IPS DF 6.9 (cell line): ENCODE measurements around the gene ANKRD22.

Experiments used
- DNase-seq: peaks from one replicate; pipeline ENCODE4 v3.0.0-alpha.2; 2013; ENCODE audit warnings: low read depth, low spot score
- H3K27ac ChIP-seq: one replicate; pipeline ENCODE4 v1.5.1; 2013; ENCODE audit warnings: low read length, control low read depth
- H3K27me3 ChIP-seq: 2 replicates; pipeline ENCODE4 v1.6.1; 2013; ENCODE audit warnings: mild to moderate bottlenecking, low read length; ENCODE audit not compliant: control insufficient read depth, insufficient read depth
- H3K36me3 ChIP-seq: 2 replicates; pipeline ENCODE4 v1.6.1; 2013; ENCODE audit warnings: low read length; ENCODE audit not compliant: control insufficient read depth, insufficient read depth
- H3K4me1 ChIP-seq: 2 replicates; pipeline ENCODE4 v1.6.1; 2013; ENCODE audit warnings: low read length; ENCODE audit not compliant: control insufficient read depth, insufficient read depth
- H3K4me3 ChIP-seq: 2 replicates; pipeline ENCODE4 v1.5.1; 2013; ENCODE audit warnings: mild to moderate bottlenecking, low read length
- H3K9me3 ChIP-seq: 2 replicates; pipeline ENCODE4 v1.6.1; 2013; ENCODE audit warnings: low read length, inconsistent platforms; ENCODE audit not compliant: control insufficient read depth, insufficient read depth
- WGBS: extraction: QIAGEN DNeasy Blood & Tissue Kit; methylation state at CpG from one replicate; pipeline ENCODE4 v1.1.7; 2013; ENCODE audit warnings: mixed read lengths, missing lambda C conversion rate; ENCODE audit not compliant: insufficient read length, insufficient coverage; 5-methylcytosine and 5-hydroxymethylcytosine counted together

Gene ANKRD22

DNA sequence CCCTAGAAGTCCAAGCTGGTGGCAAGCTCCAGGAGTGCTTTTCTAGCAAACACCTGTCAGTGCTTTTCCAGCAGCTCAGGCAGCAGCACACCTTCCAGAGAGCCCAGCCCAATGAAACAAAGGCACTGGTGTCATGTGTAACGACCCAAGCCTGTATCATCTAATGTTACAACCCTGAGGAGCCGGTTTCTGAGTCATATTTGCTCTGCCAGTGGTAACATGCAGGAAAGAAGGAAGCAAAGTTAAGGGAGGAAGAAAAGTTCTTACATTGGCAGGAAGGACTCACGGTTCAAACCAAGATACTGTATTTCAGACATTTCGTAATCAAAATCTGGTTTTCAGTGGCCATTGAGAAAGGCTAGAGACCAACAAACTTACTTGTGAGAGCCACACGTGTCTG is at the start of gene ANKRD22:
ANKRD22 (minus strand) TSS at position 139 of the 400 bp plus-strand sequence. CDS start 237 bp downstream, outside the sequence.
- WGBS, result no CpG with 5 or more reads among the region's 5 CpGs
- Histone ChIP-seq H3K4me1 (peaks cover 4% of the 10 kb centered on the region; the same call in 1 of the 2 replicates), H3K27ac (no peak within 1 kb of the TSS), H3K36me3 (no peaks in the 10 kb centered on the region), H3K27me3 (no peaks in the 10 kb centered on the region), H3K4me3 (no peak within 1 kb of the TSS), H3K9me3 (no peaks in the 10 kb centered on the region)
- no peak for DNase-seq

DNA sequence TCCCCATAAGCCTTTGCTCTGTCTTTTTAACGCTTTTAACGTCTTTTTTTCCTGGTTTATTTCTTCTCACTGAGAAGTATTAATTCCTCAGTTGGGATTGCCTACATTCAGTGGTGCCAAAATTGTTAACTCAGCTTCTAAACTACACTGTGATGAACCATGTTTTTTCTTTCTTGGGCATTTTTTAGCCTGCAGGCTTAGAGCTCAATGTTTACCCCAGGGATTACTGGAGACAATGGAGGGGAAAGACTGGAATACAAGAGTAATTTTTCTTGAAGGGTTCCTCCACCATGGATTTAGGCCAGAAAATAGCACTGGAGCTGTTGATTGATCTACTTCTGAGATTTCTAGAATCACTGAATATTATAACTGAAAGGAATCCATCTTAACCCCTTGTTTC is 48.2 kb upstream of the ANKRD22 start:
- Histone ChIP-seq H3K36me3 (no peaks in the 10 kb centered on the region), H3K4me1 (no peaks in the 10 kb centered on the region; the same call in 1 of the 2 replicates), H3K4me3 (no peak overlapping the region), H3K27me3 (no peaks in the 10 kb centered on the region), H3K27ac (no peak overlapping the region), H3K9me3 (no peaks in the 10 kb centered on the region)
- WGBS, result no CpG with 5 or more reads among the region's 2 CpGs
- no peak for DNase-seq

DNA sequence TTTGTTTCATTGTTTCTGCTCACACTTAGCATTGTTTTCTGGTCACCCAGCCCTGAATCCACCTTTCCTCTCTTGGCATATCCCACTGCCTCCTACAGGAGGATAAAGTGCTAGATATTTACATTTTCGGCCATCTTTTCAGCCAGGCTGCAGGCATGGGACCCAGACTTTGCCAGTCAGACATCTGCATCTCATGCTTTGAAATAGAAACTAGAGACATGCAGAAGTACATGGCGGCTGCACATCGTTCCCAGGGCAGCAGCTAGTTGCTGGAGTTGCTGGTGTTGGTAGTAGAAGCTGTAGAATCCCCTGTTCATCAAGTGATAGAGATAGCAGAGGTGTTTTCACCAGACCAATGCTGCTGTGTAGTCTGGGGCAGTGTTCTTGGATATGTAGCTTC is 47.1 kb upstream of the ANKRD22 start:
- Histone ChIP-seq H3K9me3 (no peaks in the 10 kb centered on the region), H3K27me3 (no peaks in the 10 kb centered on the region), H3K27ac (no peak overlapping the region), H3K36me3 (no peaks in the 10 kb centered on the region), H3K4me3 (no peak overlapping the region), H3K4me1 (no peaks in the 10 kb centered on the region; the same call in 1 of the 2 replicates)
- WGBS, result no CpG with 5 or more reads among the region's 3 CpGs
- DNase-seq, result no peak

DNA sequence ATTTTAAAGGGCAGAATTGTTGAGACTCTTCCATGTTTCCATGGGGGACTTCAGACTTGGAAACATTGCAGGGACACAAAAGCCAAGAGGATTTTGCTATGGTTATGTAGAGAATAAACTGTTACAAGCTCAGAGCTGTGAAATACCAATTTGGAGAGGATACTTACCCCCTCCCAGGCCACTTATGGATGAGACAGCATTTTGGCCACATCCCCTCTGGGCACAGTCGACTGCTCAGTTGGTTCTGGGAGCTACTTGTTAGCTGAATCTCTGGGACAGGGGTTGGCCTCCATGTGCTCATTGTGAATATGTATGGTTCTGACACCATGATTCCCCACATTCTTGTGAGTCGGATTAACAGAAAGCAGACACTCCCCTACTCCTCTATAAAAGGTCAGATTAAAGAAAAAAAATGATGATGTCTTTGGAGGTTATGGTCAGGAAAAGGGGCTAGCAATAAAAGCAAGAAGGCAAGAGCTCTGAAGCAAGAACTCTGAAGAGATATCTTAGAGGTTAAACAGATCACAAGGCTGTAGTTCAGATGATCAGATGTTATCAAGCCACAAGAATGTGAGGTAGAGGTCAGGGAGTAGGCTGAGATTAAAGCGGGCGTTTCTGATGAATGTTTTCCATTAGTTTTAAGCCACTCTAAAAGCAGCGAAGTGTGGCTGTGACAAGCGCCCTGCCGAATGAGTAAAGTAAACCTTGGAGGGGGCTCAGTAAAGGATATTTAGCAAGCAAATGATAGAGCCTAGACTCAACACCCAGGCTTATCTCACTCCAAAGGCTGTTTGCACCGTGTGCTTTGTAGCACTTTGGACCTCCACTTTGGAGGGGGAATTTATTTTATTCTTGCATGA is 45.6 kb upstream of the ANKRD22 start:
- Histone ChIP-seq H3K4me3 (no peak overlapping the region), H3K36me3 (no peaks in the 10 kb centered on the region), H3K4me1 (peaks cover 1% of the 10 kb centered on the region), H3K9me3 (no peaks in the 10 kb centered on the region), H3K27me3 (no peaks in the 10 kb centered on the region), H3K27ac (no peak overlapping the region)
- DNase-seq, result no peak
- no CpG with 5 or more reads among the region's 8 CpGs for WGBS

DNA sequence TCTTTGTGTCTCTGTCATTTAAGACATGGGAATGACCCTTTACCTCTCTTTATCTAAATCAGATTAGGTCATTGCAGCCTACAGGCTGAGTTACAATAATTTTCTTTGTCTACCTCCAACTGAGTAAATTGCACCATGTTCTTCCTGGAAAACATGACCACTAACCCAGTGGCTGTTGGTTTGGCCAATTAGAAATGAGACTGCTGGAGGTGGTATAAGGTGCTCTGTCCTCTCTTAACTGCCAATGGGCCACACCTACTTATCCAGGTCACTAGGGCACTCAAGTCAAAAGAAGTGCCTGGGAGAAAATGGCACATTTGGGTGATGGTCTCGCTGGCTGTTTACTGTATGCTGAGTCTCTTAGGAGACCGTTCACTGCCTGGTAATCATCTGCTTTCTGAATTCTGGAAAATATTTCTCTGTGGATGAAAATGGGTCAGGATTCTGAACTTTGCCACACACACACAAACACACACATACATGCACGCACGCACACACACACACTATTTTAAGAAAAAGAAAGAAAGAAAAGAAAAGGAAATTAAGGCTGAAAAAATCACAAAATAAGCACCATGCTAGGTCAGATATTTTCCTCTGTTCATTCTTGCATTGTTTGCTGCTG is 44.8 kb upstream of the ANKRD22 start:
- no peaks in the 10 kb centered on the region for H3K36me3 ChIP-seq
- H3K9me3 ChIP-seq, result no peaks in the 10 kb centered on the region
- H3K27ac ChIP-seq, result no peak overlapping the region
- peaks cover 4% of the 10 kb centered on the region for H3K4me1 ChIP-seq
- WGBS, result no CpG with 5 or more reads among the region's 4 CpGs
- no peak overlapping the region for H3K4me3 ChIP-seq
- DNase-seq, result no peak
- no peaks in the 10 kb centered on the region for H3K27me3 ChIP-seq

DNA sequence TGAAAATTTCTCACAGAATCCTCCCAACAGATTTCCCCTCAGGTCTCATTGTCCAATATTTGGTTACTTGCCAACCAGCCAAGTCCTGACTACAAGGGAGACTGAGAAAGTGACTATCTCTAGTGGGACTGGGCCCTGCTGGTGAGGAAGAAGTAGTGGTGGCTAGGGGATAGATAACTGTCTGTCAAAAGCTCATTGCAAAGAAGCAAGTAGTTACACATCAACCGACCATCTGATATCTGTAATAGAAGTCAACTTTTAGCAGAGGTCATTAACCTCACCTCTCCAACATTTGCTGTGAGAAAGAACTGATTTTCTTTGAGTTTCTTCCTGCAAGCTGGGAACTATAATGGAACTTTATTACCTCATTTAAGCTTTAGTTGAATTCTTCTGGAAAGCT is 43.6 kb upstream of the ANKRD22 start:
- WGBS, result no CpG with 5 or more reads among the region's 1 CpG
- no peak for DNase-seq
- Histone ChIP-seq H3K36me3 (no peaks in the 10 kb centered on the region), H3K27ac (no peak overlapping the region), H3K4me1 (peaks cover 4% of the 10 kb centered on the region), H3K4me3 (no peak overlapping the region), H3K9me3 (no peaks in the 10 kb centered on the region), H3K27me3 (no peaks in the 10 kb centered on the region)

DNA sequence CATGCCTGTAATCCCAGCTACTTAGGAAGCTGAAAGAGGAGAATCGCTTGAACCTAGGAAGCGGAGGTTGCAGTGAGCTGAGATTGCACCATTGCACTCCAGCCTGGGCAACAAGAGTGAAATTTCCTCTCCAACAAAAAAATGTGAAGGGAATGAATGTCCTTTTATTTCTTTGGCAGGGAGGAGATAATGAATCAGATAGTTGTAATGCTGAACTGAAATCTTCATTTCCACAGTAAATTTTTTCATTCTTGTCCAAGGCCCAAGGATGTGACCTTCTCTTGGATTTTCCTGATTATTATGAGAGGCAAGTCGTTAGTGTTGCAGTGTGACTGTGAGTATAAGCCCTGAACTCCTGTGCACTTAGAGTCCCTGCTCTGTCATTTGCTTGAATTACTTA is 42.0 kb upstream of the ANKRD22 start:
- Histone ChIP-seq H3K4me3 (no peak overlapping the region), H3K9me3 (no peaks in the 10 kb centered on the region), H3K27me3 (no peaks in the 10 kb centered on the region), H3K36me3 (no peaks in the 10 kb centered on the region), H3K27ac (no peak overlapping the region), H3K4me1 (peaks cover 4% of the 10 kb centered on the region; the same call in 1 of the 2 replicates)
- no CpG with 5 or more reads among the region's 3 CpGs for WGBS
- DNase-seq, result no peak

DNA sequence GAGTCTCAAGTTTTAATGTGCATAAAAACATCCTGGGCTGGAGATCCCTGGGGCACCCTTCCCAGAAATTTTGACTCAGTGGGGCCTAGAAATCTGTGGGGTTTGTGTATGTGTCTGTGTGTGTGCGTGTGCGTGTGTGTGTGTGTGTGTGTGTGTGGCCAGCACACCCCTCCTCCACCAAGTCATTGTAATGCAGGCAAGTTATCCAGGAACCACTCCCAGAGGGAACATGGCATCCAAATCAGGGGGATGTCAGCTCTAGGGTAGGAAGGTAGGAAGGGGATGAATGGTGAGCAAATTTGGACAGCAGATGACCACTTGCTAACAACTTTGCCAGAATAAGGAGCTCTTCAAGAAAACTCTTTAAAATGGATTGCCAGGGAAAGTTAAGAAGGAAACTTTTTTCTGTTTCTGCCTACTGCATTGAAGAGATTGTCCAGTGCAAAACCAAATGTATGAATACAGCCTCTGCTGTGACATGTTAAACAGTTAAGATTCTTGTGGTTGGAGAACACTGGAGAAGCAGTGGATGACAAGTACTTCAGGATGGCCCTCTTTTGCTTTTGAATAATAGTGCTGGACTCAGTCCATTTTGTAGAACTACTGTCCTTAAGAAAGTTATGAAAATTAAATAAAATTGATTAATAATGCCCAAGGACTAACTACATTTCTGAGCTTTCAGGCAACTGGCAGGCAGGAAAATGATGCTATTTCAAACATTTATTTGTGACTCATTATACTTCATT is 40.8 kb upstream of the ANKRD22 start:
- Histone ChIP-seq H3K36me3 (no peaks in the 10 kb centered on the region), H3K27me3 (no peaks in the 10 kb centered on the region), H3K4me3 (no peak overlapping the region), H3K27ac (no peak overlapping the region), H3K4me1 (peaks cover 4% of the 10 kb centered on the region; the same call in 1 of the 2 replicates), H3K9me3 (no peaks in the 10 kb centered on the region)
- no peak for DNase-seq
- no CpG with 5 or more reads among the region's 2 CpGs for WGBS

DNA sequence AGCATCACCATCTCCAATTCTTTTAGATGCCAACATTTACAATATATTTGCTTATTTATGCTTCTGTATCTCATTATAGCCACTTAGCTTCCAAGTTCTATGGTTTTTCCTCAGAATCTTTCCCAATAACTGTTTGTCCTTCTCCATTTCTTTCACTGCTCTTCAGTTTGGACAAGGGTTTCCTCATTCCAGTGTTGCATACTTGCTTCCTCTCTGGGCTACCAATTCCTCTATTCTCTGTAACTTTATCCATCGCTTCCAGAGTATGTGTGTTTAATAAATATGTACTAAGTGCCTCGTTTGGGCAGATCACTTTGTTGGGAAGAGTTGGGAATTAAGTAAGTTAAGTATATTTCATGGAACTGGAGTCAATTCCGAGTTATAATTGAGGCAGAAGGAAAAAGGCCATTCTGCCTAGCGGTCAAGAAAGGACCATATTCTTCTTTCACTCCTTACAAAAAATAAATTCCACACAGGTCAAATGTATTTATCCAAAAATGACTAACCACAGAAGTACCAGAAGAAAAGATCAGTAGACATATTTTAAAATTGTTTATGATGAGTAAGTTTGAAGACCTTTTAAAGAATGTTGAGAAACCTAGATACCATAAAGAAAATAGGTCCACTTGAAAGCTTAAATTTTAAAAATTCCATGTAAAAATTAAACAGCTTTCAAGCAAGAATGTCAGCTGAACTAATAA is 39.2 kb upstream of the ANKRD22 start:
- no peak for DNase-seq
- Histone ChIP-seq H3K4me1 (peaks cover 4% of the 10 kb centered on the region; the same call in 1 of the 2 replicates), H3K27me3 (no peaks in the 10 kb centered on the region), H3K9me3 (no peaks in the 10 kb centered on the region), H3K27ac (no peak overlapping the region), H3K36me3 (no peaks in the 10 kb centered on the region), H3K4me3 (no peak overlapping the region)
- no CpG with 5 or more reads among the region's 4 CpGs for WGBS
